Liver (tissue), 9 donors: ENCODE data around the gene CSF1. TPM values are rescaled to one million over a fixed set of nuclear protein-coding genes. Genes with fewer than 3 reads are reported as not detected.

ENCODE experiments used
- DNase-seq: peaks from one replicate; pipeline ENCODE4 v3.0.0-alpha.2; 2017; ENCODE audit warnings: low spot score
- H3K27ac ChIP-seq, 2 donors: one replicate each; pipeline ENCODE4 v1.7.0; 2013; ENCODE audit warnings: inconsistent platforms in 2 of 2, low read length in 2 of 2, control low read depth in 1 of 2, low read depth in 1 of 2, mild to moderate bottlenecking in 1 of 2
- H3K27me3 ChIP-seq, 4 donors: one replicate each; pipeline versions ENCODE4 v1.6.1 to v1.7.0; 2013; ENCODE audit warnings: low read length in 3 of 4, inconsistent platforms in 1 of 4, mild to moderate bottlenecking in 1 of 4, moderate library complexity in 1 of 4; ENCODE audit not compliant: control insufficient read depth in 4 of 4, insufficient read depth in 4 of 4
- H3K36me3 ChIP-seq, 4 donors: one replicate each; pipeline versions ENCODE4 v1.6.1 to v1.7.0; 2013; ENCODE audit warnings: low read length in 3 of 4, mild to moderate bottlenecking in 3 of 4, low read depth in 1 of 4, moderate library complexity in 1 of 4; ENCODE audit not compliant: control insufficient read depth in 4 of 4, insufficient read depth in 3 of 4
- H3K4me1 ChIP-seq, 4 donors: one replicate each; pipeline versions ENCODE4 v1.6.1 to v1.7.0; 2013; ENCODE audit warnings: low read length in 3 of 4, mild to moderate bottlenecking in 3 of 4, moderate library complexity in 1 of 4; ENCODE audit not compliant: control insufficient read depth in 4 of 4, insufficient read depth in 4 of 4
- H3K4me3 ChIP-seq, 3 donors: one replicate each; pipeline versions ENCODE4 v1.6.1 to v1.7.0; 2013; ENCODE audit warnings: low read length in 3 of 3, control low read depth in 1 of 3, low read depth in 1 of 3, mild to moderate bottlenecking in 1 of 3
- H3K9ac ChIP-seq, 2 donors: one replicate each; pipeline ENCODE4 v1.7.0; 2013; ENCODE audit warnings: low read length in 2 of 2, mild to moderate bottlenecking in 2 of 2, moderate library complexity in 2 of 2, control low read depth in 1 of 2, low read depth in 1 of 2
- H3K9me3 ChIP-seq, 4 donors: one replicate each; pipeline versions ENCODE4 v1.6.1 to v1.7.0; 2013; ENCODE audit warnings: low read length in 3 of 4; ENCODE audit not compliant: control insufficient read depth in 4 of 4
- ATF3 ChIP-seq: IDR thresholded peaks from 2 replicates; pipeline ENCODE4 v1.6.1; 2016; ENCODE audit warnings: antibody characterized with exemption
- CTCF ChIP-seq: fragments of 150-350 bp; IDR thresholded peaks from 2 replicates; pipeline ENCODE4 v1.5.1; 2017; ENCODE audit warnings: improper control_type of control experiment, low read depth, low read length; ENCODE audit not compliant: missing input control
- EGR1 ChIP-seq, 2 donors: IDR thresholded peaks; 2 replicates each; pipeline ENCODE4 v1.6.1; 2016 to 2018; ENCODE audit warnings: antibody characterized with exemption in 2 of 2, low read depth in 2 of 2
- FOXA1 ChIP-seq: IDR thresholded peaks from 2 replicates; pipeline ENCODE4 v1.6.1; 2016; ENCODE audit warnings: antibody characterized with exemption
- FOXA2 ChIP-seq: IDR thresholded peaks from 2 replicates; pipeline ENCODE4 v1.6.1; 2016; ENCODE audit warnings: antibody characterized with exemption
- GABPA ChIP-seq, 2 donors: IDR thresholded peaks in 1 of 2; conservative IDR thresholded peaks in 1 of 2; 2 replicates each; pipeline ENCODE4 v1.6.1; 2016; ENCODE audit warnings: antibody characterized with exemption in 2 of 2, mild to moderate bottlenecking in 1 of 2, moderate library complexity in 1 of 2
- HNF4A ChIP-seq, 2 donors: conservative IDR thresholded peaks; 2 replicates each; pipeline ENCODE4 v1.6.1; 2016; ENCODE audit warnings: antibody characterized with exemption in 2 of 2, mild to moderate bottlenecking in 2 of 2
- HNF4G ChIP-seq: IDR thresholded peaks from 2 replicates; pipeline ENCODE4 v1.6.1; 2016; ENCODE audit warnings: antibody characterized with exemption
- JUND ChIP-seq, 2 donors: IDR thresholded peaks; 2 replicates each; pipeline ENCODE4 v1.6.1; 2016; ENCODE audit warnings: antibody characterized with exemption in 2 of 2
- MAX ChIP-seq: IDR thresholded peaks from 2 replicates; pipeline ENCODE4 v1.6.1; 2016; ENCODE audit warnings: antibody characterized with exemption
- NR2F2 ChIP-seq: IDR thresholded peaks from 2 replicates; pipeline ENCODE4 v1.6.1; 2016; ENCODE audit warnings: antibody characterized with exemption
- RAD21 ChIP-seq, 2 donors: IDR thresholded peaks; 2 replicates each; pipeline ENCODE4 v1.6.1; 2016; ENCODE audit warnings: antibody characterized with exemption in 2 of 2, mild to moderate bottlenecking in 2 of 2
- REST ChIP-seq: IDR thresholded peaks from 2 replicates; pipeline ENCODE4 v1.6.1; 2016; ENCODE audit warnings: antibody characterized with exemption, mild to moderate bottlenecking
- RXRA ChIP-seq, 2 donors: IDR thresholded peaks; 2 replicates each; pipeline ENCODE4 v1.6.1; 2017 to 2018; ENCODE audit warnings: antibody characterized with exemption in 2 of 2, mild to moderate bottlenecking in 1 of 2
- SP1 ChIP-seq: IDR thresholded peaks from 2 replicates; pipeline ENCODE4 v1.6.1; 2018; ENCODE audit warnings: antibody characterized with exemption, mild to moderate bottlenecking
- TAF1 ChIP-seq: conservative IDR thresholded peaks from 2 replicates; pipeline ENCODE4 v1.6.1; 2016; ENCODE audit warnings: antibody characterized with exemption, mild to moderate bottlenecking
- YY1 ChIP-seq: IDR thresholded peaks from 2 replicates; pipeline ENCODE4 v1.6.1; 2016; ENCODE audit warnings: antibody characterized with exemption, mild to moderate bottlenecking
- ZBTB33 ChIP-seq: IDR thresholded peaks from 2 replicates; pipeline ENCODE4 v1.6.1; 2016; ENCODE audit warnings: antibody characterized with exemption
- WGBS: extraction: QIAGEN DNeasy Blood & Tissue Kit; methylation state at CpG from one replicate; pipeline ENCODE4 v1.1.7; 2013; 5-methylcytosine and 5-hydroxymethylcytosine counted together
- polyA plus RNA-seq, 2 donors: library from polyadenylated mRNA; stranded (reverse) in 1 of 2; unstranded in 1 of 2; fragments of 200-250 nt in 1 of 2; fragments of >200 nt in 1 of 2; fragmentation: Nextera tagmentation in 1 of 2; extraction: Ambion mirVana in 1 of 2; gene quantifications; one replicate each; pipeline versions ENCODE4 v1.2.1 to v1.2.3, GENCODE V29; 2013 to 2015
- total RNA-seq, 2 donors: library from RNA; depleted of rRNA; stranded (reverse); fragments of >200 nt; gene quantifications; one replicate each; pipeline ENCODE4 v1.2.3, GENCODE V29; 2014
- donor health status: healthy.
- donor health status: healthy.
- donor health status: healthy.
- donor health status: healthy.
- donor health status: healthy.

Gene CSF1
- total and polyA plus RNA-seq, 4 donors, result 6.3 to 15.2 (median 11.3) TPM

- no peak overlapping the region for H3K4me3 ChIP-seq
- WGBS, result 80% methylated on average over 8 of the region's 8 CpGs
- H3K27ac ChIP-seq, result no peak overlapping the region
- no peak for TF ChIP-seq SP1
- no peak for TF ChIP-seq JUND (IDR thresholded peaks at IDR 0.05)
- no peak for TF ChIP-seq NR2F2
- TF ChIP-seq HNF4G, result no peak
- no peak for TF ChIP-seq GABPA (IDR thresholded peaks at IDR 0.05 in 1 of 2, conservative IDR thresholded peaks at IDR 0.05 in 1 of 2)
- TF ChIP-seq MAX, result no peak
- TF ChIP-seq CTCF, result no peak
- H3K9me3 ChIP-seq, result no peaks in the 10 kb centered on the region
- H3K4me1 ChIP-seq, result peaks cover 0 to 3% (median 0%) of the 10 kb centered on the region in 4 donors
- no peak overlapping the region for H3K9ac ChIP-seq
- no peaks in the 10 kb centered on the region for H3K27me3 ChIP-seq
- DNase-seq, result no peak
- H3K36me3 ChIP-seq, result no peaks in the 10 kb centered on the region
Measured at GRCh38 chr1:109887271-109887670, 23.4 kb upstream of the CSF1 start.

- Histone ChIP-seq H3K4me1 (peaks cover 0 to 6% (median 0%) of the 10 kb centered on the region in 4 donors), H3K36me3 (no peaks in the 10 kb centered on the region), H3K9ac (no peak overlapping the region), H3K9me3 (no peaks in the 10 kb centered on the region), H3K27me3 (no peaks in the 10 kb centered on the region), H3K27ac (no peak overlapping the region), H3K4me3 (no peak overlapping the region)
- DNase-seq, result no peak
- TF ChIP-seq HNF4A (conservative IDR thresholded peaks at IDR 0.05), result no peak
- 88% methylated on average over 10 of the region's 10 CpGs for WGBS
Measured at GRCh38 chr1:109887884-109888283, 22.8 kb upstream of the CSF1 start.

- no peaks in the 10 kb centered on the region for H3K27me3 ChIP-seq
- no peak overlapping the region for H3K9ac ChIP-seq
- H3K27ac ChIP-seq, result no peak overlapping the region
- peaks cover 0 to 6% (median 0%) of the 10 kb centered on the region in 4 donors for H3K4me1 ChIP-seq
- H3K4me3 ChIP-seq, result no peak overlapping the region
- H3K36me3 ChIP-seq, result no peaks in the 10 kb centered on the region
- 94% methylated on average over 3 of the region's 3 CpGs for WGBS
- no peak for DNase-seq
- TF ChIP-seq NR2F2, result no peak
- TF ChIP-seq RXRA (IDR thresholded peaks at IDR 0.05), result no peak
- no peak for TF ChIP-seq RAD21 (IDR thresholded peaks at IDR 0.05)
- no peak for TF ChIP-seq GABPA (IDR thresholded peaks at IDR 0.05 in 1 of 2, conservative IDR thresholded peaks at IDR 0.05 in 1 of 2)
- TF ChIP-seq ATF3, result no peak
- no peak for TF ChIP-seq FOXA1
- no peak for TF ChIP-seq JUND (IDR thresholded peaks at IDR 0.05)
- no peak for TF ChIP-seq FOXA2
- TF ChIP-seq YY1, result no peak
- no peak for TF ChIP-seq ZBTB33
- TF ChIP-seq EGR1 (IDR thresholded peaks at IDR 0.05; ENCODE audit: low read depth in 2 of 2), result no peak
- TF ChIP-seq SP1, result no peak
- no peak for TF ChIP-seq REST
- no peak for TF ChIP-seq MAX
- TF ChIP-seq HNF4A (conservative IDR thresholded peaks at IDR 0.05), result no peak
- TF ChIP-seq CTCF, result no peak
- TF ChIP-seq HNF4G, result no peak
- no peak for TF ChIP-seq TAF1
- H3K9me3 ChIP-seq, result no peaks in the 10 kb centered on the region
Measured at GRCh38 chr1:109889094-109889493, 21.6 kb upstream of the CSF1 start.
